GM12874 (cell line): ENCODE measurements around the gene CNOT3.

Experiments used
- TF ChIP-seq, protein P1 (sequence below): IDR thresholded peaks from 2 replicates; pipeline ENCODE4 v1.5.1; 2011; ENCODE audit warnings: low read depth, mild to moderate bottlenecking, control low read depth, low read length, moderate library complexity; ENCODE audit not compliant: insufficient read depth

The CNOT3 gene

DNA sequence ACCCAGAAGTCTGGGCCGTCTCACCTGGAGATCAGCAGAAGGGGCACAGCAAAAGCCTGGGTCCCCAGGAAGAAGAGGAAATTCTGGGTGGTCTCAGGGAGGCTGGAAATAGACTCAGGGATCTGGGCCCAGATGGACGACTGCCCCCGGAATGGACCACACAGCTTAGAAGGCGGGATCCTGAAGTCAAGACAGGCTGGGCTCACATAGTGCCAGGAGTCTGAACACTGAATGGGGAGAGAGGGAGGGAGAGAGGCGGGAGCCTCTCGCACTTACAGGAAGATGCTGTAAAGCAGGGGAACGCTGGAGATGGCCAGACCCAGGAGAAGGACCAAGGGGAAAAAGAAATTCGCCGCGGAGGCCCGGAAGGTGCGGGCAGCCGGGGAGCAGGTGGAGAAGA is 23.3 kb downstream of the CNOT3 start:
- TF ChIP-seq, protein P1, sequence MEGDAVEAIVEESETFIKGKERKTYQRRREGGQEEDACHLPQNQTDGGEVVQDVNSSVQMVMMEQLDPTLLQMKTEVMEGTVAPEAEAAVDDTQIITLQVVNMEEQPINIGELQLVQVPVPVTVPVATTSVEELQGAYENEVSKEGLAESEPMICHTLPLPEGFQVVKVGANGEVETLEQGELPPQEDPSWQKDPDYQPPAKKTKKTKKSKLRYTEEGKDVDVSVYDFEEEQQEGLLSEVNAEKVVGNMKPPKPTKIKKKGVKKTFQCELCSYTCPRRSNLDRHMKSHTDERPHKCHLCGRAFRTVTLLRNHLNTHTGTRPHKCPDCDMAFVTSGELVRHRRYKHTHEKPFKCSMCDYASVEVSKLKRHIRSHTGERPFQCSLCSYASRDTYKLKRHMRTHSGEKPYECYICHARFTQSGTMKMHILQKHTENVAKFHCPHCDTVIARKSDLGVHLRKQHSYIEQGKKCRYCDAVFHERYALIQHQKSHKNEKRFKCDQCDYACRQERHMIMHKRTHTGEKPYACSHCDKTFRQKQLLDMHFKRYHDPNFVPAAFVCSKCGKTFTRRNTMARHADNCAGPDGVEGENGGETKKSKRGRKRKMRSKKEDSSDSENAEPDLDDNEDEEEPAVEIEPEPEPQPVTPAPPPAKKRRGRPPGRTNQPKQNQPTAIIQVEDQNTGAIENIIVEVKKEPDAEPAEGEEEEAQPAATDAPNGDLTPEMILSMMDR: no peak

DNA sequence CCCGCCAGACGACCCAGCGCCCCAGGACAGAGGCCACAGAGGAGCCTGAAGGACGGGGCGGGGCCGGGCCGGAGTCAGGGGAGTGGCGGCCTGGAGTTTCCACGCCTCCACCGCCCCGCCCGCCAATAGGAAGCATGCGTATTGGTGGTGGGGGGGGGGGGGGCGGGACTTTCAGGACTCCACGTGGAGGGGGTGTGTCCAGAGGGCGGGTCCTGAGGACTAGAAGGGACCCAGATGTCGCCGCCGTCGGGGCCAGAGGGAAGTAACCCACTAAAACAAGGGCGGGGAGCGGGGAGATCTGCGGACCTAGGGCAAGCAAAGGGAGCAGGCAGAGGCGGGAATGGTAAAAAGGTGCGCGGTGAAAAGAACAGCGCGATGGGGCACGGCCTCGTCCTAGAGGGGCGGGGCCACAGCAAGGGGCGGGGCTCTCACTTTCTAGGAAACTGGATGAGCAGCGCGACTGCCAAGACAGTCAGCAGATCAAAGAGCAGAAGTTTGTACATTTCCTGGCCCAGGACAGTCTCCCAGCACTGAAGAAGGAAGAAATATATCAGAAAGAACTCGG is 24.8 kb downstream of the CNOT3 start:
- TF ChIP-seq, protein P1: no peak

DNA sequence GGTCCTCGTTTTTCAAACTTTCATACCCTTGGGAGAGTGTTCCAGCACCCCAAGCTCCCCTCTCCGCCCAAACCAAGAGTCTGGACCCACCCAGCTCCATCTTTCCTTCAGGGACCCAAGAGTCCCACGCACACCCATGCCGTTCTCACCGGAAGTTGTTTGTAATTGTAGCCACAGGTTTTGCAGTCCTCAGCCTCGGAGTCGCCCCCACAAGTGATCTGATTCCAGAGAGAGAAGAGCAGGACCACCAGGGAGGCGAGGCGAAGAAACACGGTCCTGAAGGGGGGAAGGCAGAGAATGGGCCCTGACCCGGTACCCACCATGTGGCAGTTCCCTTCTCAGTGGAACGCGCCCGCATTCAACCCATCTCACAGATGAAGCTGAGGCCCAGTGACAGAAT is 25.3 kb downstream of the CNOT3 start:
- TF ChIP-seq, protein P1: no peak

DNA sequence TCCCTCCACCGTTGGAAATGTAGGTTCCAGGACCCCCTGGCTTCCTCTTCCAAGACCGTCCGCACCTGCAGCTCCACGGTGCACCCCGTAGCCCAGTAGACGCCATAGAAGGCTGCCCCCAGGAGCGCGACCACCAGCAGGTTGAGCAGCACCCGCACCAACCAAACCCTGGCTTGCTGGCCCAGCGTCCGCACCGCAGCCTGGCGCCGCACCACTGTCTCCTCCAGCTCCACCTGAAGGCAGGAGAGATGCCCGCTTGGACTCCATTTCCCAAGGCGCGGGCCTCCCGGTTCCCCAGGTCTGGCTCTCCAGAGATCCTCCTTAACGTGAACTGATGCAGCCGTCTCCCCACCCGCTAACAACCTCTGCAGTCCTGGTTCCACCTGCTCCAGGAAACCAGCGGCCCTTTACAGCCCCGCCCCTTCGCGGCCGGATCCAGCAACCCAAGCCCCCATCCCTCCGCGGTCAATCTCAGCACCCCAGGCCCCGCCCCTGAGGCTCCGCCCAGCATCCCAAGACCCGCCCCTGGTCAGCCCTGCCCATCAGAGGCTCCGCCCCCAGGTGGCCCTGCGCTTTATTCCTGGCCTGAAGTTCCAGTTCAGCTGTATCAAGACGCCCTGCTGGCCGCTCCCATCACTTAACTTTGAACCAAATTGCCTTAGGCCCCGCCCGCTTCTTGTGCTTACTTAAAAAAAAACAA is 27.0 kb downstream of the CNOT3 start:
- TF ChIP-seq, protein P1: no peak

DNA sequence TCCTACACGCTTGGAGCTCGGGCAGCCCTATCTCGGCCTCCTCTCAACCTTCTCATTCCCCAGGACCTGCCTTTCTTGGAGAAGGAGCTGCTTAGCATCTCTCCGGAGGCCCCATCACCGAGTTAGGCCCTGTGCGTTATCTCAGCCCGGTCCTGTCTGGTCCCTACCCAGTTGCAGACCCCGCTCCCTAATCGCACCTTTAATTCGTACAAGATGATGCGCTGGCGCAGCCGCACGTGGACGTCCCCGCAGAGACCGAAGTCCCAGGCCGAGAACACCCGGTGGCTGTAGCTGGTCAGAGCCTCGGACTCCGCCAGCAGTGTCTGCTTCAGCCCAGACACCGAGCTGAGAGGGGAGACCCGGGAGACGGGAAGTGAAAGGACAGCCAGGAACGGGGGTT is 27.7 kb downstream of the CNOT3 start:
- TF ChIP-seq, protein P1: no peak

DNA sequence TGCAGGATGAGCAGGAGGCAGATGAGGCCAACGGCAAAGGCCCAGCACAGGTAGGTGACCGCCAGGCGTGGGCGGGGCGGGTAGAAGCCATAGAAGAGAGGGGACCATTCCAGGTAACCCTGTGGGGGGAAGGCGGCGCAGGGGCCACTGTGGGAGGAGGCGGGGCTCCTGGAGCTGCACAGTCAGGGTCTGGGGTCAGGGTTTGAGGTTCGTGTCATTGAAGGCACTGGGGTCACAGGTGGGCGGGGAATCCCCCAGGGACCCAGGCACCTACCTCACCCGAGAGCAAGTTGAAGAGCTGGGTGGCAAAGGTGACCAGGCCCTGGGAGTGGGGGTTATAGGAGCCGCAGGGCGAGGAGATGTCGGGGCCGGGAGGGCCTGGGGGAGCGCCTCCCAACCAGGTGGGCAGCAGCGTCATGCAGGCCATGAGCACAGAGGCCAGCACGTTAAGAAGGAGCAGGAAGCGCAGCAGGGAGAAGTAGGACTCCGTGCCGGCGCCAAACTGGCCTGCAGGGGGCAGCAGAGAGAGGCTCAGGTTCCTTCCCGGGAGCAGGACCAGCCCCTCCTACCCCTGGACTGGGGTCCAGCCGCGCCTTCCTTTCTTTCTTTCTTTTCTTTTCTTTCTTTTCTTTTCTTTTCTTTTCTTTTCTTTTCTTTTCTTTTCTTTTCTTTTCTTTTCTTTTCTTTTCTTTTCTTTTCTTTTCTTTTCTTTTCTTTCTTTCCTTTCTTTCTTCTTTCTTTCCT is 30.8 kb downstream of the CNOT3 start:
- TF ChIP-seq, protein P1: peak; percentile 97

DNA sequence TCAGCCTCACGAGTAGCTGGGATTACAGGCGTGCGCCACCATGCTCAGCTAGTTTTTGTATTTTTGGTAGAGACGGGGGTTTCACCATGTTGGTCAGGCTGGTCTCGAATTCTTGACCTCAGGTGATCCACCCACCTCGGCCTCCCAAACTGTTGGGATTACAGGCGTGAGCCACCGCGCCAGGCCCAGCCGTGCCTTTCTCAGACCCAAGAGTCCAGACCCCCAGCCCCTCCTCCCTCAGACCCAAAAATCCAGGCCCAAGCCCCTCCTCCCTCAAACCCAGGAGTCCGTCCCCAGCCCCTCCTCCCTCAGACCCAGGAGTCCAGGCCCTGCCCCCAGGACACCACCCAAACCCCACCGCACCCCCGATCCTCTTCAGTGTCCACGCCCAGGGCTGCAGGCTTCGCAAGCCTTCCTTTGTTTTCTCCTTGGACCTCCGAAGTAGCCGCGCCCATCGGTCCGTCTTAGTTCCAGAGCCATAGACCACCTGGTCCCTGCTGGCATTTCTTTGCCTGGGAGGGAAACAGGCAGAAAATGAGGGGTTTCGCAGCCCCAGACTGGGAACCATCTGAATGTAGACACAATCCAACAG is 31.7 kb downstream of the CNOT3 start:
- TF ChIP-seq, protein P1: no peak
